Islet of Langerhans (tissue), 1 donor: Measurements from ENCODE around the gene CLEC10A.
"Not testable (repeated sequence)": the region's sequence is repeated elsewhere in the genome, so short reads cannot be mapped to it uniquely, and the experiment has no call there.

Experiments used
- FAIRE-seq: peaks from one replicate; lab custom pipeline; 2011; peaks lifted over from hg19 to GRCh38; lab: Jason Lieb, UNC

Gene CLEC10A

GRCh38 chr17:7072406-7072805 is 7.6 kb downstream of the CLEC10A start:
- no peak for FAIRE-seq

DNA sequence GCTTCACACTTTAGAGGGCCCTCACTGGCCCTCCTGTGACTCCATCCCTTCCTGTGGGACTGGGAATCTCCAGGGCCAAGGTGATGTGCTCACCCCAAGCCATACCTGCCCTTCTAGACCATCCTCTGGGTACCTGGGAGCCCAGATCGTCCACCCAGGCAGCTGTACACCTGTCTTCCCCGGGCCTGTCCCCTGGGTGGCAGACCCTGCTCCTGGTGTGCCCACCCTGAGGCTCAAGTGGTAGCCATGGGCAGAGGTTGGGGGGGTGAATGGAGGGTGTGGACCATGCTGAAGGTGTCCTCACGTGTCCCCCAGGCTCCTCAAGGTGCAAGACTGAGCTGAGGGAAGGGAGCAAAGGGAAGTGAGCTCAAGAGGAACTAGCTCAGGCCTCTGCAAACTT is 9.3 kb downstream of the CLEC10A start:
- no peak for FAIRE-seq

- FAIRE-seq, result no peak
Observed at GRCh38 chr17:7068268-7068667, 11.8 kb downstream of the CLEC10A start.

GRCh38 chr17:7067198-7067597 is 12.9 kb downstream of the CLEC10A start:
- no peak for FAIRE-seq

DNA sequence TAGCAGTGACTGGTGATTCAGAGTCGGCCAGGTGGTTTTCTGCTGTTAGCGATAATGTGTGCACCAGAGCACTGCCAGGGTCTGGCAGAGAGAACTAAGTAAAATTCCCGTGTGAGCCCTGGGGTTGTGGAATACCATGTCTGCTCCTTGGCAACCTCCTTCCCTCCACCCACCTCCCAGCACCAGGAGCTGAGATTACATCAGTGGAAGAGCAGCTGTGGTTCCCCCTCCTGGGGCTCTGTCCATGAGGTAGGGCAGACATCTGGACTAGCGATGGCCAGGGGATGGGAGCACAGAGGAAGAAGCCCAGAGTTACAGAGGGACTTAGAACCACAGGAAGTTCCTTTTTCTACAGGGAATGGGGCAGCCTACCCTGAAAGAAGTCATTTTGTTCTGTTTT is 15.8 kb downstream of the CLEC10A start:
- FAIRE-seq, result no peak

GRCh38 chr17:7063518-7064094 is 16.4 kb downstream of the CLEC10A start:
- FAIRE-seq, result no peak

- FAIRE-seq, result no peak
Observed at GRCh38 chr17:7060165-7060891, 19.7 kb downstream of the CLEC10A start.

DNA sequence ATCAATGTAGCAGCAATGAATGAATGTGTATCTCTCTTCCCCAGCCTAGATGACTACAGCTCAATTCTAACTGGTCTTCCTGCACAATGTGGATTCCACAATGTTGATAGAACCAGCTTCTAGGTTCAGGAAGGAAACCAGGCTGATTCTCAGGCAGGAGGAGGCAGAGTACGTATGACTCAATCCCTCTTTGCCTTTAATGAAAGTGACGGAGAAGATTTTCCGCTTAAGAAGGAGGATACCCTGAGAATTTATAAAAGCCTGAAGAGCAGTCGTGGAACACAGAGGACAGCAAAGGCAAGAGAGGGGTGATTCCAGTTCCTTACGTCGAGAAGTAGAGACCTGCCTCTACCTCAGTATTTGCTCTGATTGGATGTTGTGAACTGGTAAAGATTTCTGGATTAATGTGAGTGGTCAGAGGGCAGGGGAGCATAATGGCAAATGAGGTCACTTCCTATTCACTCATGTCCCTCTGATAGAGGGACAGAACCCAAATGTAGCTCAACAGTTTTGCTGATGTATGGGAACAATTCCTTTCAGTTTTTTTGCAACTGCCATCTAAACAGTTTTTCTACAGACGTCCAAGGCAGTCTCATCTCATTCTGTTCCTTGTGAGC is 21.1 kb downstream of the CLEC10A start:
- FAIRE-seq, result no peak

DNA sequence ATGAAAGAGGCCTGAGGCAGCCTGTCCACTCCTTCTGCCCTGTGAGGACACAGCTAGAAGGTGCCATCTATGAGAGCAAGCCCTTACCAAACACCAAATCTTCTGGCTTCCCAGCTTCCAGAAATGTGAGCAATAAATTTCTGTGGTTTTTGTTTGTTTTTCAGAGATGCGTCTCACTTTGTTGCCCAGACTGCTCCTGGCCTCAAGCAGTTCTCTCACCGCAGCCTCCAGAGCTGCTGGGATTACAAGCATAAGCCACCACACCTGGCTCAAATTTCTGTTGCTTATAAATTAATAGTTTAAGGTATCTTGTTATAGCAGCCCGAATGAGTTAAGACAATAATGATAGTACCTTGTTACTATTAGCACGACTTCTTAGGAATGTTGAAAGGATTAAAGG is 23.7 kb downstream of the CLEC10A start:
- no peak for FAIRE-seq

GRCh38 chr17:7050583-7050982 is 29.5 kb downstream of the CLEC10A start:
- not testable (repeated sequence) for FAIRE-seq

DNA sequence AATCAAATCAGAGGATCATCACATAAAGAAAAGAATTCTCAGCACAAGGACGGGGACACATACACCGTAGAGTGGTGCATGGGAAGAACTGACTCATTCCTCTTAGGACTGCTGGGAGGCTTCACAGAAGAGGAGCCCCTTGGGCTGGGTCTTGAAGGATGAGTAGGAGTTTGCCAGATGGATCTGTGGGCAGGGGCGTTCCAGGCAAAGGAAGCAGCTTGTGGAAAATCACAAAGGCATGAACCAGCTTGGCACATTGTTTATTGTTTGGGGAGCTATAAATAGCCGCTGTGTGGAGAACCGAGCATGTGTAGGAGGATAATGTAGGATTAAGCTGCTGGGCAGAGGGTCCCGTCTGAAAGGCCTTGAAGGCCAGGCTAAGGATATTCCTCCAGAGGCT is 31.1 kb downstream of the CLEC10A start:
- FAIRE-seq, result no peak

DNA sequence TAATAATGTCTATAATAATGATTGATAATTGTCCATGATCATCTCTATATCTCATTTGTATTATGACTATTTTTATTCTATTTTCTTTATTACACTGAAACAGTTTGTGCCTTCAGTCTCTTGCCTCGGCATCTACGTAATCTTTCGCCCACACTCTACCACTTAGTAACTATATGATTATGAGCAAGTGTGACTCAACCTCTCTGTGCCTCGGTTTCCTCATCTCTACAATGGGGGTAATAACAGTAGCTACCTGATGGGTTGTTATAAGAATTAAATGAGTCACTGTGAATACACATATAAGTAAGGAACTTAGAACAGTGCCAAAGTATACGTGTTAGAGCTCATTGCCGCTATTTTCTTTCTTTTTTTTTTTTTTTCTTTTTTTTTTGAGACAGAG is 32.5 kb downstream of the CLEC10A start:
- FAIRE-seq, result no peak

GRCh38 chr17:7046725-7047397 is 33.2 kb downstream of the CLEC10A start:
- FAIRE-seq, result not testable (repeated sequence)

DNA sequence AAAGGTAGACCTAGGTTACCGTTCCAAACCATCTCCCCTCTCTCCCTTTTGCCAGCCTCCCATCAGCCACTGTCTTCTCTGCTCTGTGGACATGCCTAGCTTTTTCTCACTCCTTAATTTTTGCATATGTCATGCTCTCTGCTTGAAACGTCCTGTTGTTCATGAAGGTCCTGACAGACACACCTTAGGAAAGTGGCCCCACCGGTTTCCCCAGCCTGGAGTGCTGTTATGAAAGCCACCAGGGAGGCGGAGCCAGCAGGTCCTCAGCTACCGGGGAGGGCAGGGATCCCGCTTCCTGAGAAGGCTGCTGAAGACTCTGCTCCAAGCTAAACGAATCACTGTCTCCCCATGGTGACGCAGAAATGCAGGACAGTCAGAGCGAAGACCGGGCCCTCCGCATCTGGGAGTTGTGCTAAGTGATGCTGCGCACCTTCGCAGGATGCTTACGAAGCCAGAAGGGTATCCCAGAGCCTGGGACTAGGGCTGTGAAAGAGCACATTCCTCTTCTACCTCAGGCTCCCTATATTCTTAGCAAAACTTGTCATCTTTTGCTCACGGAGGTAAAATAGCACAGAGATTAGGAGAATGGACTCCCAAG is 33.8 kb downstream of the CLEC10A start:
- no peak for FAIRE-seq

- peak; percentile 95 for FAIRE-seq
Observed at GRCh38 chr17:7045492-7046126, 34.4 kb downstream of the CLEC10A start.

DNA sequence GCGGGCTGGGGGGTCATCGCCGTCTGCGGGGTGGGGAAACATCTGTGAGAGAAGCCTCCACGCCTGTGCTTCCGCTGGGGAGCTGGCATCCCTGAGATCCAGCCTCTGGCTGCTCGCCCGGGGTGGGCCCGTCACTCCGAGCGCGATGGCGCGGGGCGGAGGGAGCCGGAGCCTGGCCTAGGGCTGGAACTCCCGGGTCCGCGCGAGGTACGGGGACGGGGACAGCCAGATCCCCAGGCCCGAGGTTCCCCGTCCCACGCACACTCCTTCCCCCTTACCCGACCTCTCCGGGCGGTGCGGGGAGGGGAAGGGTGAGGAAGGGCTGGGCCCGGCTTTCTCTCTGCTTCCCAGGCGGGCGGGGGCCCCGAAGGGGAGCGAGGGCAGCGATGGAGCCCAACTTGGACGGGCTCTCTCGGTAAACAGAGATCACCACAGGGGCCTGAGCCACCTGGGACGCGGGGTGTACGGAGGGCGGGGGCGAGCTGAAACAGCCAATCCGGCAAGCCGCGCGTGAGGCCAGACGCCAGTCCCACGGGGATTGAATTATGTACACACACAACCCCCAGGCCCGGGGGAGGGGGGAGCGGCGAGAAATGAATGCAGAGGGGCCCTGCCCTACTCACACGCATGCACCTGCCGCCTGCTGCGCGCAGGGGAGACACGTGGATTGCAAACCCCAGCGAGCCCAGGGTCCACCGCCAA is 36.4 kb downstream of the CLEC10A start, which contains the start of gene SLC16A11:
TSS of gene SLC16A11 (minus strand) at position 596 of the 702 bp plus-strand sequence. CDS start at position 17, 579 bp downstream.
- FAIRE-seq, result no peak

DNA sequence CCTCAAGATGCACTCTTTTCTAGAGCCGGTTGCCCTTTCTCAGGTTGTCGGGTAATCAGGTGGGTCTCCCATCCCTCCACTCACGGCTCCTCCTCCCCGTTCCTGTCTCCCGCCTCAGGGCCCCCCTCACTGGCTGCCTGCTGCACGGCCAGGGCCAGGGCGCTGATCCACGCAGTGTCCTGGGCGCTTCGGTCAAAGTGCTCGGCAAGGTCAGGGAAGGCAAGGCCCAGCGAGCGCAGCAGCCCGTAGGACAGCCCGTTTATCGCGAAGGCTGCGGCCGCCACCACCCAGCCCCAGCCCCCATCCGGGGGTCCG is 36.9 kb downstream of the CLEC10A start:
- FAIRE-seq, result no peak

DNA sequence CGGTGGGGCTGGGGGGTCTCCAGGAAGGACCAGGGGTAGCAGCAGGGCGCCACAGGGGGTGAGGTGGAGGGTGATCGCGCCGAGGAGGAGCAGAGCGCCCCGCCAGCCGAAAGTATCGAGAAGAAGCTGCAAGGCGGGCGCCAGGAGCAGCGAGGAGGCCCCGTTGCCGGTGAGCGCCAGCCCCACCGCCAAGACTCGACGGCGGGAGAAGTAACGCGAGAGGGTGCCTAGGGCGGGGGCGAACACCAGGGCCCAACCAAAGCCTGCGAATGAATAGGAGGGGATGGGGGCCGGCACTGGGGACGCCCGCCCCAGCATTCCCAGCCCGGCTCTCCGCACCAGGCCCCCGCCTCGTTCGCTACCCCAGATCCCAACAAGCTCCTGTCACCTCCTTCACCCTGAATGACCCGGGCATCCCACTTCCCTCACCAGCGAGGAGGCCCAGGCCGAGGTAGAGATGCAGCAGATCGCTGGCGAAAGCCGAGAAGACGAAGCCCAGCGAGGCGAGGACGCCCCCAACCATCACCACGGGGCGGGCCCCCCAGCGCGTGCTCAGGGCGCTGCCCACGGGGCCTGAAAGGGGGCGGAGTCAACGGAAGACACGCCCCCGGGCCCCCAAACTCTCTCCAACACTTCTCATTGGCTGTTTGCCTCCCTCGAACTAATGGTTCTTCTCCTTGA is 37.4 kb downstream of the CLEC10A start:
- no peak for FAIRE-seq

DNA sequence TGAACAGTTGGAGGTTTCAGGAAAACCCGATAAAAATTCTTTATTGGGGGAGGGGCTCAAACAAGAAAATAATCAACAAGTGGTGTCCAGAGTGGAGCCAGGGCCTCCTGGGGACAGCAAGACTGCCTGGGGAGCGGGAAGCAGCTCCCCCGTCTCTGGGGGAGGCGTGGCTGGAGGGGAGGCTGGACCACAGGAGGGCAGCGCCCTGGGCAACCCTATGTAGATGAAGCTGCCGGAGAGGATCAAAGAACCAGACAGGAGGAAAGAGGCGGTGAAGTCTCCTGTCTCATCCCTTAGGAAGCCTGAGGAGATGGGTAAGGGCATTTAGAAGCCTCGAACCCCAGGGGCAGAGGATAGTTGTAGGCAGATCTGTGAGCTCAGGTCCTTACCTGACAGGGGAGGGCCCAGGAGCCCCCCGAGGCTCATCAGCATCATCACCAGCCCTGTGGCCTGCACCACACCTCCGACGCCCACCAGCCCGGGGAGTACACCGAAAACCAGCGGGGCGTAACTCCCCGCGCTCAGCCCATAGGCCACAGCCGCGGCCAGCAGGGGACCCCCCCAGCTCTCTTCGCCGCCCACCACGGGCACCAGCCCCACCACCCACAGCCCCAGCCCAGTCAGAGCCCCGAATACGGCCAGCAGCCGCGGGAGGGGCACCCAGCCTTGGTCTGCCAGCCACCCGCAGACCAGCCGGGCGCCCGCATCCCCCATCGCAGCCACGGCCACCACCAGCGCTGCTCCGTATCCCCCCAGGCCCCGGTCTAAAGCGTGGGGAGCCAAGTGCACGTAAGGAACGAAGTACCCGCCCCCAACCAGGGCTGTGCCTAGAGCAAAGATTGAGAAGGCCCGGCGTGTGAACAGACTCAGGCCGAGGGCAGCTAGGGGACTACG is 38.2 kb downstream of the CLEC10A start:
- FAIRE-seq, result no peak

- FAIRE-seq, result no peak
Observed at GRCh38 chr17:7039832-7040231, 40.2 kb downstream of the CLEC10A start.
